ENCODE data around the gene WLS. TPM values are rescaled to one million over a fixed set of nuclear protein-coding genes. Genes with fewer than 3 reads are reported as not detected.

Gene WLS
- total RNA-seq, 1 donor from 2014 or later: 113 TPM

DNA sequence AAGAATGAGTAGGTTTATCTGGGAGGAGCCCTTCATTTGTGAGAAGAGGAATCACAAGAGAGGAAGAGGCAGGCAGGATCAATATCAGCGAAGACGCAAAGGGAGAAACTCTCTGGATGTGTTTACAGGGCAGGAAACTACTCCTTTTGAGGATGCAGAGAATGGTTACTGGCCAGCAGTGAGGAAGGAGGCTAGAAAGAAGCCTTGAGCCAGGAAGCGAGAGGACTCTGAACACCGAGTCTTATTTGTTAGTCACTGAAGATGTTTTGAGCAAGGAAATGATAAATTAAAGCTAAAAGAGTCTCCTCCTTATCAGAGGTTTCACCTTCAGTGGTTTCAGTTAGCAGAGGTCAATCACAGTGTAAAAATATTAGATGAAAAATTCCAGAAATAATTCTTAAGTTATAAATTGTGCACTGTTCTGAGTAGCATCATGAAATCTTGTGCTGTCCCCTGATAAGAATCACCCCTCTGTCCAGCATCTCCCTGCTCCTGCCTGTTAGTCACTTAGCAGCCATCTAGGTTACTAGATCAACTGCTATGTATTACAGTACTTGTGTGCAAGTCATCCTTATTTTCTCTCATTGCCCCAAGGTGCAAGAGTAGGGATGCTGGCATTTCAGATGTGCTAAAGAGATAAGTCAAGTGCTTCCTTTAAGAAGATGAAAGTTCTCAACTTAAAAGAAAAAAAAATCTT, 43.5 kb downstream of the WLS start:
- H3K9me3 ChIP-seq (replicated peaks): no peaks in the 10 kb centered on the region
- no peak overlapping the region for H3K27ac ChIP-seq (replicated peaks)
- H3K4me1 ChIP-seq: peaks cover 4% of the 10 kb centered on the region
- intact Hi-C loops (cut with micrococcal nuclease): no loop called here
- DNase-seq: no peak
- H3K36me3 ChIP-seq: peaks cover 50% of the 10 kb centered on the region
- H3K4me3 ChIP-seq: no peak overlapping the region
- no peaks in the 10 kb centered on the region for H3K27me3 ChIP-seq (ENCODE audit: low read depth)
- TF ChIP-seq, protein P1, sequence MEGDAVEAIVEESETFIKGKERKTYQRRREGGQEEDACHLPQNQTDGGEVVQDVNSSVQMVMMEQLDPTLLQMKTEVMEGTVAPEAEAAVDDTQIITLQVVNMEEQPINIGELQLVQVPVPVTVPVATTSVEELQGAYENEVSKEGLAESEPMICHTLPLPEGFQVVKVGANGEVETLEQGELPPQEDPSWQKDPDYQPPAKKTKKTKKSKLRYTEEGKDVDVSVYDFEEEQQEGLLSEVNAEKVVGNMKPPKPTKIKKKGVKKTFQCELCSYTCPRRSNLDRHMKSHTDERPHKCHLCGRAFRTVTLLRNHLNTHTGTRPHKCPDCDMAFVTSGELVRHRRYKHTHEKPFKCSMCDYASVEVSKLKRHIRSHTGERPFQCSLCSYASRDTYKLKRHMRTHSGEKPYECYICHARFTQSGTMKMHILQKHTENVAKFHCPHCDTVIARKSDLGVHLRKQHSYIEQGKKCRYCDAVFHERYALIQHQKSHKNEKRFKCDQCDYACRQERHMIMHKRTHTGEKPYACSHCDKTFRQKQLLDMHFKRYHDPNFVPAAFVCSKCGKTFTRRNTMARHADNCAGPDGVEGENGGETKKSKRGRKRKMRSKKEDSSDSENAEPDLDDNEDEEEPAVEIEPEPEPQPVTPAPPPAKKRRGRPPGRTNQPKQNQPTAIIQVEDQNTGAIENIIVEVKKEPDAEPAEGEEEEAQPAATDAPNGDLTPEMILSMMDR (IDR thresholded peaks at IDR 0.05; ENCODE audit: borderline replicate concordance): no peak

DNA sequence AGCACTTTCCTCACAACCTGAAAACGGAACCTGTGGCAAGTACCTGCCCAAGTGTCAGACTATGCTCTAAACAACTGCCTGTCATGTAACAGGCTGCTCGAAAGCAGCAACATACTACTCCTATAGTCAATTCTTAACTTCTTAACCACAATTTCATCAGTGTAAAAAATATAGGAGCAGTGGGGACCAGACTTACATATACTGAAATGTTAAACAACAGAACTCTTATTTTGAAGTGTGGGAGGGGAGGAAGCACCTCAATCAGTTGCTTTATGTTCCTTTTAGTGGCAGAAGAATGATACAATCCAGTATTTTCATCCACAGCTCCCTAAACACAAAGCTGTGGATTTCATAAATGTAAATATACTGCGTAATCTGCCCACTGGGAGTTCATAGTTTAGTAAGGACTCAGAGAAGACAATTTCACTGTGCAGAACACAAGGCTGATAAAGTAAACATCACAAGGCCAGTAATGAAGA, 44.2 kb downstream of the WLS start:
- H3K36me3 ChIP-seq: peaks cover 46% of the 10 kb centered on the region
- no peak overlapping the region for H3K27ac ChIP-seq (replicated peaks)

DNA sequence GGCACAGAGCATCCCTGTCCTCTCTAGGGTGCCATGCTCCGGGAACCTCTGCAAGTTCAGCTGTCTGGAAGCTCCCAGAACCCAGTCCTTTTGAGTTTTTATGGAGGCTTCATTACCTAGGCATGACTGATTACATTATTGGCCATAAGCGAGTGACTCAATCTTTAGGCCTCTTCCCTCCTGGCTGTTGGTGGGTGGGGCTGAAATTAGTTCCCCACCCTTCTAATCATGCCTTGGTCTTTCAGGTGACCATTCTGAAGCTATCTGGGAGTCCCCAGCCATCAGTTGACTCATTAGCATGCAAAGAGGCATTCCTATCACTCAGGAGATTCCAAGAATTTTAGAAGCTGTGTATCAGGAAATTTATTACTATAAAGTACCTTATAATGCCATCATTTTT, 46.6 kb downstream of the WLS start:
- no peak for DNase-seq
- TF ChIP-seq, protein P1 (IDR thresholded peaks at IDR 0.05; ENCODE audit: borderline replicate concordance): no peak
- Histone ChIP-seq H3K4me1 (peaks cover 4% of the 10 kb centered on the region), H3K36me3 (peaks cover 33% of the 10 kb centered on the region), H3K9me3 (replicated peaks) (no peaks in the 10 kb centered on the region), H3K27ac (replicated peaks) (no peak overlapping the region), H3K4me3 (no peak overlapping the region), H3K27me3 (ENCODE audit: low read depth) (no peaks in the 10 kb centered on the region)
- intact Hi-C loops (cut with micrococcal nuclease): no loop called here

More for the DNA sequence above, 44.2 kb downstream of the WLS start:
- peaks cover 4% of the 10 kb centered on the region for H3K4me1 ChIP-seq
- H3K27me3 ChIP-seq (ENCODE audit: low read depth): no peaks in the 10 kb centered on the region
- H3K9me3 ChIP-seq (replicated peaks): no peaks in the 10 kb centered on the region
- intact Hi-C loops (cut with micrococcal nuclease): no loop called here
- no peak for DNase-seq
- no peak overlapping the region for H3K4me3 ChIP-seq
- TF ChIP-seq, protein P1 (IDR thresholded peaks at IDR 0.05; ENCODE audit: borderline replicate concordance): no peak

DNA sequence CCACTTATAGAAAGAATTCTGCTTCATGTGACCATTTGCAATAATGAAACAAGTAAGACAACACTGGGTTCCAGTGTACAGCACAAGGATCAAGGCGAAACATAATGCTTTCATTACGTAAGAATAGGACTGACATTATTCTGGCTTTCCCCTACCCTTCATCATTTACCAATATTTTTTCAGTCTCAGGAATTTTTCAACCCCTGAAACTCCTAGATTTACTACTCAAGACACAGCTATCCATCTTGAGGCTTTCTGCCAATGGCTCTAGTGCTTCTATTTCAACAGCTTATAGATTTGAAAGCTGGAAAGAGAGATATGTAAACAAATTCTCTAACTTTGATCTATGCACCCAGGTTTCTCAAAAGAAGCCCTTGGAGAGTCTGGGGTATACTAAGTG, 48.4 kb downstream of the WLS start:
- H3K27ac ChIP-seq (replicated peaks): no peak overlapping the region
- H3K36me3 ChIP-seq: peaks cover 16% of the 10 kb centered on the region
- no peak overlapping the region for H3K4me3 ChIP-seq
- no peak for DNase-seq
- intact Hi-C loops (cut with micrococcal nuclease): no loop called here
- H3K4me1 ChIP-seq: peaks cover 11% of the 10 kb centered on the region
- H3K27me3 ChIP-seq (ENCODE audit: low read depth): no peaks in the 10 kb centered on the region
- no peaks in the 10 kb centered on the region for H3K9me3 ChIP-seq (replicated peaks)
- TF ChIP-seq, protein P1 (IDR thresholded peaks at IDR 0.05; ENCODE audit: borderline replicate concordance): no peak

DNA sequence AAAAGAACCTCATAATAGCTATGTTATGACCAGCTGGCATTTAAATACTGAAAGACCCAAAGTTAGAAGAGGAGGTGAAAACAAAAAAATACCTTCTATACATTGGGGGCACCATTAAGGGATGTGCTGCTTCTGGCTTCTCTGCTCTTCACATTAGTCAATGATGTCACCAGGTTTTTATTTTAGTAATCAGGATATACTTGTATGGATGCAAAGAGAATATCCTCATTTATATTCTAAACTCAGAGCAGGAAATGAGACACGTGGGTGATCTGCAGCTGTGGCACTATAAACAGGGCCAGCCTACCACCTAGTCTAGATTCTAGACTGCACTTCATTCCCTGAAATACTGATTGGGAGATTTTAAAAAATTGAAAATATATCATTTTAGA, 51.2 kb downstream of the WLS start:
- intact Hi-C loops (cut with micrococcal nuclease): no loop called here
- H3K9me3 ChIP-seq (replicated peaks): no peaks in the 10 kb centered on the region
- TF ChIP-seq, protein P1 (IDR thresholded peaks at IDR 0.05; ENCODE audit: borderline replicate concordance): no peak
- H3K4me1 ChIP-seq: peaks cover 39% of the 10 kb centered on the region
- no peaks in the 10 kb centered on the region for H3K27me3 ChIP-seq (ENCODE audit: low read depth)
- no peak for DNase-seq
- no peak overlapping the region for H3K4me3 ChIP-seq
- H3K27ac ChIP-seq (replicated peaks): no peak overlapping the region
- H3K36me3 ChIP-seq: peaks cover 4% of the 10 kb centered on the region

Measured in left ventricle myocardium inferior (tissue), 1 donor.